GM18867 (cell line): ENCODE results near the gene TPD52L1.

Experiments
- ATAC-seq: cut with Tn5 transposase; IDR thresholded peaks from one replicate; pipeline ENCODE4 v1.9.1; 2021; ENCODE audit warnings: mild to moderate bottlenecking, moderate library complexity; ENCODE audit not compliant: unreplicated experiment

TPD52L1 gene

DNA sequence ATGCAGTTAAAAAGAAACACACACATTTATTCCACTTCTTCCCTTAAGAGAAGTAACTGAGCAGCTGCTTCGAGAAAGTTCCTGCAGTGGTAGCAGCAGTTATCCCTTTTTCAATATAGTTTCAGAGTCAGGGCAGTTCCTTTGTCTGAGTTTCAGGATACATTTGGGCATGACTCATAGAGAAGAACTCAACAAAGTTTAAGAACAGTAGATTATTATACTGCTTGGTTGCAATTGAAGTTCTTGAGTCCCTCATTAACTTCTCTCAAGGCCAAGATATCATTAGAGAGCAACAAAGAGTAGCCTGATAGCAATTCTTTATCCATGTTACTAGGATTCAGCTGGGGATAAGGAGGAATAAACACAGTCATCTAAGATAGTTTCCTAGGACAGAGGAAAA is 54.4 kb downstream of the TPD52L1 start:
- no peak for ATAC-seq

GRCh38 chr6:125208625-125209249 is 55.2 kb downstream of the TPD52L1 start:
- ATAC-seq: no peak

DNA sequence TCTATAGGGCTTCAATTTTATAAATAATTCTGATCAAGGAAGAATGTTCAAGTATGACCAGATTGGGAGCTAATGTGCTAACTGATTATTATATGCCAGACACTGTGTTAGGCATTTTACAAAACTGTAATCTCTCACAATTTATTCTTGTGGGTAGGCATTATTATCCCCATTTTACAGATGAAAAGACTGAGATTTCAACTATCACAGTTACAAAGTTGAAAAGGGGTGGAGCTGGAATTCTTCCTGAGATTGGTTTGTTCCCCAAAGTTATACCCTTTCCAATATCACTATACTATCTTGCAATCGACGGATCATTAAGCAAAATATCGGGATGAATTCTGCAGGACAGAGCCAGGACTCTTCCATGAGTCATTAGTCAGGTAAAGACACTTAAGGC is 57.1 kb downstream of the TPD52L1 start:
- no peak for ATAC-seq

DNA sequence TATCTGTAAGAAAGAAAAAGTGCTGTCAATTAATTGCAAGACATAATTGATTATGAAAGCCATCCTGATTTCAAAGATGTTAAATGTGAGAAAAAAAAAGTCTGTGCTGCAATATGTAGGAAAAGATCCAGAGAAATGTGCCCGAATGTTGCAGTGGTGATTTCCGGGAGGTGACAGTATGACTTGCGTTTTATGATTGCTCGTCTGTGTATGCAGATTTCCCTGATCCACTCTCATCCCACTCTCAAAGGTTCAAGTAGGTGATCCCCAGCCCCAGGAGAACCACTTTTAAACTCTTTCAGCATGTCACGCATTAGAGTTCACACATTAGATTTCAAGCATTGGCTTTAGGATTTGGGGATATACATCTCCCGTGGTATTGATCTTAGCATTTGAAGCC is 57.8 kb downstream of the TPD52L1 start:
- no peak for ATAC-seq

DNA sequence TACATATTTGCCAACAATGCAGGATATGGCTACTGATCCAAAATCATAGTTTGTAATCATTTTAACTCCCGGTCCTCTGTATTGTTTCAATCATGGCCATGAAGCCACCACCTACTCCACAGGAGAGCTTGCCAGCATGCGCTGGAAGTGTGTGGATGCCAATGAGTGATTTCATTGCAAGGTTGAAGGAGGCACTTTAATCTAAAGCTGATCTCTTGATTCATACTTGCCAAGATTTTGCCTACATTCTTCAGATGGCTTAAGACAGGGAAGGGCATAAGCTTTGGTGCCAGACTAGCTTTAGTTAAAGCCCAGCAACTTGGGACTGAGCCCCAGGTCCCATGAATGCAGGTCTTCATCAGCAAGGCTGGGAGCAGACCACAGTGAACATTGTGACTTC is 58.8 kb downstream of the TPD52L1 start:
- ATAC-seq: no peak

DNA sequence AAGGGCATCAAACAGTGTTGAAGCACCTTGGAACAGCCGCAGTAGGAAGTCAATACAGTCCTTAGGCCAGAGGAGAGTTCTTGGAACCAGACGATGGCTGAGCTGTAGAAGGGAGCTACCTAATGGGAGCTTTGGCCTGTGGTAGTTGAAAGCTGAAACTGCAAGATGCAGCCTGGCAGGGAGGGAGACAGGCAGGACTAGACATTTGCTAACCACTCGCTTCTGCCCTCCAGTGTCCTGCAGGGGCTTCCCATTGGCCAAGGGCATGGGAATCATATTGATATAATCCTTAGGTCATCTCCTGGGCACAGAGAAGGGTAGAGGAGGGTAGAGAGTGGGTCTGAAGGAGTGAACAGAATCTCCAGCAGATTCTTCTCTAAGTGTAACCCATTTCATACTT is 60.4 kb downstream of the TPD52L1 start:
- no peak for ATAC-seq

DNA sequence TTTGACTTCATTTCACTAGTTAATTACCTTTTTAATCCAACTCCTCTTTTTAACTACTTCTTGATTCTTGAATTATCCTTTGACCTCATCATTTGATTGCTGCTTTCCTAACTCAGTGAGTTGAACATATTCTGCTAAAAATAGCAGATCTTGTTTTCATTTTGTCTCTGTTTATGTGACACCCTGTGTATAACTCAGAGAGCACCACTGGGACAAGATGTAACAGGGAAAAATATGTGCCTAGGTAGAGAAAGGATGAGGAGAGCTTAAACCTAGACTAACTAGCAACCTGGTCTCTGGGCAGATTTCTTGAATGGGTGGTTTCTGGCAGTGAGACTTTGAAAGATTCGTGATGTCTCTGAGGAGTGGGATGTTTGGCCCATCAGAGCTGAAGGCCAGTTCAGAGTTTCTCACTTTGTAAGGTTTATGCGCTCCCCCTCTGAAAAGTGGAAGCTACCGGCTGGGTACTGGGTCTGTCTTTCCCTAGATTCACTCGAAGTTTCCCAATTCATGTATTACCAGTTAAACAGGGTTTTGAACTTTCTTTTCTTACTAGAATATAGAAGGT is 61.8 kb downstream of the TPD52L1 start:
- ATAC-seq: no peak

GRCh38 chr6:125216015-125216414 is 62.4 kb downstream of the TPD52L1 start:
- no peak for ATAC-seq

- no peak for ATAC-seq
Measured at GRCh38 chr6:125217369-125217768, 63.8 kb downstream of the TPD52L1 start.

- ATAC-seq: no peak
Measured at GRCh38 chr6:125217992-125218391, 64.4 kb downstream of the TPD52L1 start.

- ATAC-seq: no peak
Measured at GRCh38 chr6:125219361-125219895, 65.9 kb downstream of the TPD52L1 start.

DNA sequence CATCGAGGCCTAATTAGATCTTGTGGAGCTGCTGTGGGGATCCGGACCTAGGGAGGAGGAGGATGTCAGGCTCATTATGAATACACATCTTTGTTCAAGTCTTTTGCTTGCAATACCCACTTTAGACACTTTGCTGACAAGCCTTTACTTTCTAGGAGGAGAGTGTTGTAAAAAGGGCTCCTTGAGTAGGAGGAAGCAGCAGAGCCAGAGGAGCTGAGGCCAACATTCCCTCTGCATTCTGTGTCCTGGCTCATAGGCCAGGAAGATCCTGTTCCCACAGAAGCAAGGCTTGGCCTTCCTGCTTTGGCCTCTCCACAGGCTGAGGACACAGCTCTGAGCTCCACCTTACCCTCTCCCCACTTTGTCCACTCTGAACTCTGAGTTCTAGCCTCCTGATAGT is 67.1 kb downstream of the TPD52L1 start:
- ATAC-seq: no peak

DNA sequence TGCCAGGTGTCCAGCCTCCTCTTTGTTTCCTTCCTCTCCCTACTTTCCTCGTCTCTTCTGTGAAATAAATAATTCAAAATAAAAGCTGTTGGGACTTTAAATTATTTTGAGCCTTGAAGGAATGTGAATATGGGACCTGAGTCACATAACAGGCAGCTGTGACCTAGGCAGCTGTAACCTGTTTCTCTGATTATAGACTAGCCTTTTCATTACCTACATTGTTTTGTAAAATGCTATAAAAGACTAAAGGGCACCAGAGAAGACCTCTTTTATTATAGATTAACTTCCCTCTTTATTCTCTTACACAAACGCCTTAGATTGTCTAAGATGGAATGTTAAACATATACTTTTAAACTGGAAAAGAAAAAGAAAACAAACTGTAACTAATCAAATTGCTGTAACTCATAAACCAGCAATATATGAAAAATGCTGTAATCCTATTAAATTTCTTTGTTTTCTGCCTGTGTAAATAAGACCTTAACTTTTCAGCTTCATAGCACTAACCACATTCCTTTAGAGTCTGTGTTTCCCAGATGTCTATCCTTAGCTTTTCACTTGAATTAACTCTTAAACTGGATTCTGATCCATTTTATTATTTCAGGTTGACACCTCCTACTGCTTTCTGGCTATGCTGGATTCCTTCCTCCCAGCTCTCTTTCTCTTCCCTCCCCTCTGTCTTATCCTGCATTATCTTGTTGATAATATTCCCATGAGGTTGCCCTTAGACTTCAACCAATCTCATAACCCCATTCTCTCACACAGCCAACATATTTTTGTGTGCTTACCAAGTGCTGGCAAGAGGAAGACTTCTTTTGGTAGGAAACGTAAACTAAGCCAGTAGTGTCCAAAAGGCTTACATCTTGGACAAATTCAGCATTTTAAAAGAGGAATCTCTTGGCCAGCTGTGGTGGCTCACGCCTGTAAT is 69.2 kb downstream of the TPD52L1 start:
- no peak for ATAC-seq

DNA sequence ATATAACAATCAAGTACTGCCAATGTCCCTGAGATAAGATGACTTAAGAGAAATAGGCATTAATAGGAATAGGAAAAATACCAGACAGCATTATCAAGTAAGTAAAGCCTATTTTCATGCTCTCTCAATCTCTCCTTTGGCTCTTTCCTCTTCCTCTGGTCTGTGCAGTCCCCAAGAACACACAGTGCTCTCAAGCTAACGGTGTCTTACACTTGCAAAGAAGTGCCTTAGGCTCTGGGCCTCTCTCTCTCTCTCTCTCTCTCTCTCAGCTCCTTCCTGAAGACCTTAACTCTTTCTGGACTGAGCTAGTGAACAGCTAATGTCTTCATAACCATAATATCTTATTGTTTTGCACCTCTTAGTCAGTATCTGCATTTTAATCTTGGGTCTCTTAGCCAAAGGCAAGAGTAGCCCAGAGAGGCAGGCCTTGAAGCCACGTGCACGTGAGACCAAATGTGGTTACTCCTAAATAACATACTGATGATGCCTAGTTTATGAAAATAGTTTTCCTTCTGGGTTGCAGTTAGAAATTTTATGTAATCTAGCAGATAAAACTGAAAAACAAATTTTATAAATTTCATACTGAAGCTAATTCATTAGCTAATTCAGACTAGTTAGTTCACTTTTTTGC is 70.8 kb downstream of the TPD52L1 start:
- ATAC-seq: no peak

DNA sequence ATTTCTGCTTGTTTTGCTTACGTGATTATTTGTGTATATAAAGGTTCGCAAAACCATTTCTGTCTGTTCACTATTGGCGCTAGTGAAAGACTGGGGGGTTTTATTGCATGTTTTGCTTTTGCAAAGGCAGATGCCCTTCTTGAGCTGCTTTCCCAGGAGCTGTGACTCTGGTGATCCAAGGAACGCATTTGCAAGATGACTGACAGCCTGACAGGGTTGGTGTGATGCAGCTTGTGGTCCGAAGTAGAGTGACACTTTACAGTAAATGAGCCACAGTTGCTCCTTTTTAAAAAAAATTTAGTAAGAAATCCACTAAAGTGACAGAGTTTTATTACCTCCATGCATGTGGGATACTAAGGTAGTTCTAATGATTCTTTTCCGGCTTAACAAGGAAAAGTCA is 73.7 kb downstream of the TPD52L1 start:
- ATAC-seq: no peak

- ATAC-seq: no peak
Measured at GRCh38 chr6:125228981-125229479, 75.5 kb downstream of the TPD52L1 start.

DNA sequence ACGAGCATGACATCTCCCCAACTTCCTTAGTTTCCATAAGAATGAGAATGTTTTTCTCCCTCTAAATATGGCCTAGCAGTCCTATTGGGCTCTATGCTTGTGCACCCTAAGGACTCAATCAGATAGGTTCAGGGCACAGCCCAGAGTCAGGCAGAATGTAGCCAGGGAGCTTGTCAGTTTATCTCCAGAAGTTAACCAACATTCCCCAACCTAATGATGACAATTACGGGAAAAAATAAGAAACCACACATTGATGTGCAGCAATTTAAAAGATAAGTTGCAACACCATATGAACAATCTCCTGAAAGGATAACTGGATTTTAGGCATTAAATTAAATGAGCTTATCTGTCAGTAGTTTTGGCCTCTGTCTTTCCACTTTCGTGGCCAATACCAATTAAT is 77.1 kb downstream of the TPD52L1 start:
- ATAC-seq: no peak

GRCh38 chr6:125231133-125231532 is 77.6 kb downstream of the TPD52L1 start:
- ATAC-seq: no peak

GRCh38 chr6:125231574-125232343 is 78.2 kb downstream of the TPD52L1 start:
- no peak for ATAC-seq

DNA sequence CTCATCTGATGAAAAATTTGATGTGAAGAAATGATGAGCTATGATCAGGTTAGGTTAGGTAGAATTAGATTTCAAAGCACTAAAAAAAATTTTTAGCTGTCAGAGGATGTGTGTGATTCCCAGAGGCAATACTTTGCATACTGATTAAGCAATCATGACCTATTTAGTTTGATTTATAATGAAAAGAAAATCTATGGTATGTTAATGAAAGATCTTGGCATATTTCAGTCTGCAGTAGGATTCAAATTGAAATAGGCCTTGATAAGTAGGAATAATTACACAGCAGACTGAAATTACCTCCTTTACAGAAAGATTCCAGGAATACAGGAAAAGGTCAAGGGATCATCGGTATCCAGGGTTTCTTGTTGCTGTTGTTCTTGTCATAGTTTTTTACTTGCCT is 78.9 kb downstream of the TPD52L1 start:
- ATAC-seq: no peak
